ENCODE results near the gene GRIP2.

Gene GRIP2

GRCh38 chr3:14463330-14464140, 76.6 kb downstream of the GRIP2 start:
- H3K36me3 ChIP-seq (ENCODE audit: control insufficient read depth, insufficient read depth, low read length), result no peaks in the 10 kb centered on the region
- no peak overlapping the region for H3K9ac ChIP-seq
- H3K9me3 ChIP-seq (ENCODE audit: control insufficient read depth, low read length), result no peaks in the 10 kb centered on the region
- no peaks in the 10 kb centered on the region for H3K27me3 ChIP-seq (ENCODE audit: control insufficient read depth, insufficient read depth, low read length)
- H3K4me1 ChIP-seq, result no peaks in the 10 kb centered on the region
- no peak overlapping the region for H3K27ac ChIP-seq
- no peak overlapping the region for H3K4me2 ChIP-seq (ENCODE audit: low read length)
- H3K4me3 ChIP-seq (ENCODE audit: low read depth, low read length), result no peak overlapping the region
- H3K79me2 ChIP-seq, result no peaks in the 10 kb centered on the region
- TF ChIP-seq CTCF (IDR thresholded peaks at IDR 0.05), result no peak
- H2AFZ ChIP-seq, result no peak overlapping the region

- Histone ChIP-seq H3K9ac (no peak overlapping the region), H3K79me2 (no peaks in the 10 kb centered on the region), H3K27me3 (ENCODE audit: control insufficient read depth, insufficient read depth, low read length) (no peaks in the 10 kb centered on the region), H3K4me2 (ENCODE audit: low read length) (no peak overlapping the region), H3K4me1 (no peaks in the 10 kb centered on the region), H3K27ac (no peak overlapping the region), H2AFZ (no peak overlapping the region), H3K4me3 (ENCODE audit: low read depth, low read length) (no peak overlapping the region), H3K9me3 (ENCODE audit: control insufficient read depth, low read length) (no peaks in the 10 kb centered on the region), H3K36me3 (ENCODE audit: control insufficient read depth, insufficient read depth, low read length) (no peaks in the 10 kb centered on the region)
- no peak for TF ChIP-seq CTCF (IDR thresholded peaks at IDR 0.05)
Measured at GRCh38 chr3:14462738-14463137, 77.4 kb downstream of the GRIP2 start.

GRCh38 chr3:14461748-14462324, 78.3 kb downstream of the GRIP2 start:
- H3K79me2 ChIP-seq, result no peaks in the 10 kb centered on the region
- H3K4me1 ChIP-seq, result no peaks in the 10 kb centered on the region
- H3K27me3 ChIP-seq (ENCODE audit: control insufficient read depth, insufficient read depth, low read length), result no peaks in the 10 kb centered on the region
- no peak overlapping the region for H3K4me2 ChIP-seq (ENCODE audit: low read length)
- peak; percentile 56 for TF ChIP-seq CTCF (IDR thresholded peaks at IDR 0.05)
- no peak overlapping the region for H3K4me3 ChIP-seq (ENCODE audit: low read depth, low read length)
- H3K9ac ChIP-seq, result no peak overlapping the region
- no peaks in the 10 kb centered on the region for H3K36me3 ChIP-seq (ENCODE audit: control insufficient read depth, insufficient read depth, low read length)
- no peak overlapping the region for H2AFZ ChIP-seq
- H3K27ac ChIP-seq, result no peak overlapping the region
- H3K9me3 ChIP-seq (ENCODE audit: control insufficient read depth, low read length), result no peaks in the 10 kb centered on the region

- TF ChIP-seq CTCF (IDR thresholded peaks at IDR 0.05), result no peak
- Histone ChIP-seq H3K9me3 (ENCODE audit: control insufficient read depth, low read length) (no peaks in the 10 kb centered on the region), H3K4me3 (ENCODE audit: low read depth, low read length) (no peak overlapping the region), H3K79me2 (no peaks in the 10 kb centered on the region), H3K27me3 (ENCODE audit: control insufficient read depth, insufficient read depth, low read length) (no peaks in the 10 kb centered on the region), H2AFZ (no peak overlapping the region), H3K4me2 (ENCODE audit: low read length) (no peak overlapping the region), H3K27ac (no peak overlapping the region), H3K4me1 (no peaks in the 10 kb centered on the region), H3K36me3 (ENCODE audit: control insufficient read depth, insufficient read depth, low read length) (no peaks in the 10 kb centered on the region), H3K9ac (no peak overlapping the region)
Measured at GRCh38 chr3:14461006-14461747, 79.0 kb downstream of the GRIP2 start.
